ENCODE measurements around the gene NEUROD1.

GRCh38 chr2:181672255-181673008 lies 7.9 kb downstream of the NEUROD1 start:
- no peak for TF ChIP-seq TSHZ1 (tag by site-specific recombination; IDR thresholded peaks at IDR 0.05; ENCODE audit: borderline replicate concordance)
- TF ChIP-seq INSM2 (tag by site-specific recombination; IDR thresholded peaks at IDR 0.05), result no peak
- no peak for TF ChIP-seq REST (tag by site-specific recombination; IDR thresholded peaks at IDR 0.05)
- no peak for TF ChIP-seq CTCF (tag by site-specific recombination; IDR thresholded peaks at IDR 0.05)
- TF ChIP-seq MEIS1 (CRISPR knock-in tag; IDR thresholded peaks at IDR 0.05; ENCODE audit: borderline replicate concordance), result no peak
